ENCODE data around the gene EIF4E1B.

The EIF4E1B gene

DNA sequence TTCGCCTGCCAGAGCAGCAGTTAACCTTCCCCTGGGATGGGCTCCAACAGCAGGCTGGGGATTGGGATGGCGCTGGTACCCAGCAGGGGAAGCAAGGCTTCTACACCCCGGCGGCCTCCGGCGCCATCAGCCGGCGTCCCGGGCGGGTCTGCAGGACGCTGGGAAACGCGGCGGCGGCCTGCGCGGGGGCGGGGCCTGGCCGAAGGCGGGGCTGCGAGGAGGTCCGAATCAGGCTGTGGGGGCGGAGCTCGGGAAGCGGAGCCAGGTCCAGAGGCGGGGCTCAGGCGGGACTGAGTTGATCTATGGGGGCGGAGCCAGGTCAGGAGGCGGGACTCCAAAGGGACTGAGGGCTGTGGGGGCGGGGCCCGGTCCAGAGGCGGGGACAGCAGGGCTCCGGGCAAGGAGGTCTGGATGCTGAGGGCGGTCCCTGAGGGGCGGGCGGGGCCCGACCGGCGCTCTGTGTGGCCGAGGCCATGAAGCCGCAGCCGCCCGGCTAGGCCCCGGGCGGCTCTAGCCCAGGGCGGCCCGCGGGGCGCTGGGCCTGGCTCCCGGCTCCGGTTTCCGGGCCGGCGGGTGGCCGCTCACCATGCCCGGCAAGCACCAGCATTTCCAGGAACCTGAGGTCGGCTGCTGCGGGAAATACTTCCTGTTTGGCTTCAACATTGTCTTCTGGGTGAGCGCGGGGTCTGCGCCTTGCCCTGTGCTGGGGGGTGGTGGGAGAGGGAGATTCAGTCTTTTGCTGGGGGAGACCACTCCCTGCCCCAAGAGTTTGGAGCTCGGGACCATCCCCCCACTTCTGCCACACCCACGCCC, 16.8 kb downstream of the EIF4E1B start, which contains the start of gene TSPAN17:
Gene TSPAN17, plus strand, starts transcription at position 455 of the 813 bp plus-strand sequence. Its CDS starts 132 bp downstream, at position 587.
- DNase-seq (ENCODE audit: low read depth, low spot score): peak; percentile 100

DNA sequence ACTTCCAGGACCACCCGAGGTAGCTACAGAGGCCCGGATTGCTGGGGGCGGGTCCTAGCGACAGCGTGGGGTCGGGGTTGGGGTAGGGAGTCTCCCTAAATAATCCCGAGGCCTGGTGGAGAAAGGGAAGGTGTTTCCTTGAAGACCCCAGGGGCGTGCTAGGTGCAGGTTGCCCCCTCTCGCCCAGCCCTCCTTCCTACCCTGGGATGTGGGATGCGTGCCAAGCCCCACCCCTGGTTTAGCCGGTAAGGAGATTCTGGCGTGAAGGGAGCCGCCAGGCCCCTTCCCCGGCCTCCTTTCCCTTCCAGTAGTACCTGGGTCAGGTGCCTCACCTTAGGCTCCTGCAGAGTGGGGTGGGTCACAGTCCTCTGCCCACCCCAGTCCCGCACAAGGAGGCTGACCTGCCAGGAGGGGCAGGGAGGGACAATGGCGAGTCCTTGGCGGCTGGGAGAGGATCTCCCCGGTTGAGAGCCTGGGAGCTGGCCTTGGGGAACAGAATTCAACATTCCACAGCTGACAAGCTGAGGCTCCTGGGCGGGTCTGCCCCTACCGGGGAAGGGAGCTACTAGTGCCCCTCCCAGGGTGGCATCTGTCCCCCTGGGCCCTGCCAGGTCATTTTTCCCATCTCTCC, 17.5 kb downstream of the EIF4E1B start:
- DNase-seq (ENCODE audit: low read depth, low spot score): peak; percentile 67

DNA sequence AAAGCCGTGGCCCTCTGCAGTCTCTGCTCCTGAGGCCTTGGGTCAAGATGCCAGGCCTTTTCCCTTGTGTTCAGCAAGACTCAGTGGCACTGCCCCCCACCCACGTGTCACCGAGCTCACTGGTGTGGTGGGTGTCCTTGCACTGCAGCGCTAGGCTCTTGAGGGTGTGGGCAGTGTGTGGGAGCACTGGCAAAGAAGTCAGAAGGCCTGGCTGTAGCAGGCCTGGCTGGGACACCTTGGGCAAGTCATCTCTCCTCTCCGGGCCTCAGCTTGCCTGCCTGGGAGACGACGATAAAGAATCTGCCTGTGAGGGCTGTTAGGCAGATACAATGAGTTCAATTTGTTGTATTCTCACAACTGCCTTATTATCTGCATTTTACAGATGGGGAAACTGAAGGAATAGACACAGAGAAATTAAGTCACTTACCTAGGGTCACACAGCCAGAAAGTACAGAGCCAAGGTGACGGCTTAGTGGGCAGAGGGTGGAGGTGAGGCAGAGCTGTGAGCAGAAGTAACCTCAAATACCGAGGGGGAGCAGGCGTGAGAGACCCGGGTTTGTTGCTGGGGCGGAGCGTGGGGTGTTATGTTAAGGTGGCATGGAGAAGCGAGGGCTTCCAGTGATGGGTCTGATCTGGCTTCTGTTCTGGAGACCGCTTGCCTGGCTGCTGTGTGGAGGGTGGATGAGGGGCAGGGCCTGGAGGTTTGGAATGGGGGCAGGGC, 18.2 kb downstream of the EIF4E1B start:
- DNase-seq (ENCODE audit: low read depth, low spot score): no peak

DNA sequence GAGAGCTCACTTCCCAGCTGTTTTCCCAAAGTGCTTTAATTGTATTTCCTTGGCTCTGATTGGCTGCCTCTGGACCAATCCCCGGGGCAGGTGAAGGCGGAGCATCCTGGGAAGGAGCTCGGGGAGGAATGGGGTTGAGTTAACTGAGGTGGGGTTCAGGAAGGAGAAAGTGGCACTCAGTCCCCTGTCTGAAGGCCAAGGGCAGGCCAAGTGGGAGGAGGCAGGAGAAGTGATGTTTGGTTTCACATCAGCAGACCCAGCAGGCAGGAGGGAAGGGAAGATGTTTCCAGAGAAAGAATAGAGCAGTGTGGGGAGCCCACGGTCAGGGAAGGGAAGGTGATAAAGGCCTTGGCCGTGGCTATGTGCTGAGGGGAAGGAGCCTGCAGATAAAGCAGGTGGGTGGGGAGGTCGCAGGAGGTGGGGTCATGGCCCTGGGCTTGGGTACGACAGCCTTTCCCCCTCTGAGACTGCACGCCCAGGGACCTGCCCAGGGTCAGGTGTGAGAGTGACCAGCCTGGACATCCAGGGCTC, 19.9 kb downstream of the EIF4E1B start:
- no peak for DNase-seq (ENCODE audit: low read depth, low spot score)

DNA sequence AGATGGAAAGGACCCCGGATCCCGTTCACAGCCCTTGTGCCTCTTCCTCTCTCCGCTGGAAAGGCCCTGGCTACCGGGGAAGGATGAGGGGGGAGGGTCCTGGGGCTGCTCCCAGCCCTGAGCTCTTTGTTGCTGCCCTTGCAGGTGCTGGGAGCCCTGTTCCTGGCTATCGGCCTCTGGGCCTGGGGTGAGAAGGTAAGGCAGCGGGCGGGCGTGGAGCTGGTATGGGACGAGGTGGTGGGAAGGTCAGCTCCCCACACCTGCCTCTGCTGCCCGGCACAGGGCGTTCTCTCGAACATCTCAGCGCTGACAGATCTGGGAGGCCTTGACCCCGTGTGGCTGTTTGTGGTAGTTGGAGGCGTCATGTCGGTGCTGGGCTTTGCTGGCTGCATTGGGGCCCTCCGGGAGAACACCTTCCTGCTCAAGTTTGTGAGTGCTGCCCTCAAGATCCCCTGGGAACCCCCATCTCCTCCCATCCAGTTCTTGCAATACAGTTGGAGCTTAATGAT, 21.1 kb downstream of the EIF4E1B start:
- no peak for DNase-seq (ENCODE audit: low read depth, low spot score)

DNA sequence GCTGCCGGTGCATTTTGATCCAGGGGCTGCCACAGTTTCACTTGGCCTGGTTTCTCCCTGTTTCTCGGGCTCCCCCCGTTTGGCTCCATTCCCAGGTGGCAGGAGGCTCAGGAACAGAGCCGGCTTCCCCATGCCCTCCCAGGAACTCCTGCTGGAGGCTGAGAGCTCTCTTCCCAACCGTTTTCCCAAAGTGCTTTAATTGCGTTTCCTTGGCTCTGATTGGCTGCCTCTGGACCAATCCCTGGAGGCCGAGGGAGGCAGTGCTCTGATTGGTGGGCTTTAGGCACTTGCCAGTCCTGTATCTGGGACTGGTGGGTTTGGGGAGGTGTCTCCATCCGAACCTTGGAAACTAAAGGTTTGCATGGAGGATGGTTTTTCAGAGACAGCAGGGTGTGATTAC, 21.7 kb downstream of the EIF4E1B start:
- peak; percentile 19 for DNase-seq (ENCODE audit: low read depth, low spot score)

DNA sequence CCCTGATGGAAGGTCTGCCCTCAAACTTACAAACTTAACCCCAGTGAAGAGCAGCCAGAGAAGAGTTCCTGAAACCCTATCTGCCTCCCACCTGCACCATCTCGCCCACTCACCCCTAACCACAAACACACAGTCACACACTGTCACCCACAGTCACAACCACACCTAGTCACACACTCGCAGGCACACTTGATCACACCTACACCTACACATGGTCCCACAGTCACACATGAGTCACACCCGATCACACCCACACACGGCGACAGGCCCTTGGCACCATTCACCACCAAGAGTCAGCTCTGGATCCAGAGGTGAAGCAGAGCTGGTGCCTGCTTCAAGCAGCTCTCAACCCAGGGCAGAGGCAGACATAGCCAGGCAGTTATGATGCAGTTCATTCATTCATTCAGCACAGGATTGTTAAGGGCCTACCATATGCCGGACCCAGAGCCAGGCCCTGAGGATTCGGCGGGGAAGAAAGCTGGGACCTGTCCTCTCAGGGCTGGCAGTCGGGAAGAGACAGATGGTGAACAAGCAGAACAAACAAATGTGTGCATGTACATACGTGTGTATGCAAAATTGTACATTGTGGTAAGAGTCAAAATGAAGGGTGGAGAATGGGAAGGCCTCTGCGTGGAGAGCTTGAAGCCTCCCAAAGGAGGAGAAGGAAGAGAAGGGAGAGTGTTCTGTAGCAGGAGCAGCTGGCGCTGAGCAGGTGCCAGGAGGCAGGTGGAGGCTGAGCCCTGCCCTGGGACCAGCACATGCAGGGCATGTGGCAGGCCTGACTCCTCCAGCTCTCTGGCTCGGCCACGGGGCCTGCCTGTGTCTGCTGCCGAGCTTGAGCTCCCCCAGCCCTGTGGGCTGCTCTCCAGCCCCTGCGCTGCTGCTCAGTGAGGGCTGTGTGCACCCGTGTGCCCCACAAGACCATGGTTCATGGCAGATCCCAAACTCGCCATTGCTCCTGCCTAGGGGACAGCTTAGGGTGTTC, 23.2 kb downstream of the EIF4E1B start:
- no peak for DNase-seq (ENCODE audit: low read depth, low spot score)

DNA sequence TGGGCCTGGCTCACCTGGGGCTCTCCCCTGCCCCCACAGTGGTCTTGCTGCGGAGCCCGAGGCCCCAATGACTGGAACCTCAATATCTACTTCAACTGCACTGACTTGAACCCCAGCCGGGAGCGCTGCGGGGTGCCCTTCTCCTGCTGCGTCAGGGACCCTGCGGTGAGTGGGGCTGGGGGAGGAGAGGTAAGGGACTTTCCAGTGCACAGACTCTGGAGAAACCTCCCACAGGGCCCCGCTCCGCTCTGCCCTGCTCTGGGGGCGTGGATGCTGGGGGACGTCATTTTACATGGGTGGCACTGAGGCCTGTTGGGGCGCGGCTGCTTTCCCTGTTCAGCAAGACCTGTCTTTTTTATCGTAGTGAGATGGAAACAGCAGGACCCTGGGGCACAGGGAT, 24.4 kb downstream of the EIF4E1B start:
- DNase-seq (ENCODE audit: low read depth, low spot score): no peak

DNA sequence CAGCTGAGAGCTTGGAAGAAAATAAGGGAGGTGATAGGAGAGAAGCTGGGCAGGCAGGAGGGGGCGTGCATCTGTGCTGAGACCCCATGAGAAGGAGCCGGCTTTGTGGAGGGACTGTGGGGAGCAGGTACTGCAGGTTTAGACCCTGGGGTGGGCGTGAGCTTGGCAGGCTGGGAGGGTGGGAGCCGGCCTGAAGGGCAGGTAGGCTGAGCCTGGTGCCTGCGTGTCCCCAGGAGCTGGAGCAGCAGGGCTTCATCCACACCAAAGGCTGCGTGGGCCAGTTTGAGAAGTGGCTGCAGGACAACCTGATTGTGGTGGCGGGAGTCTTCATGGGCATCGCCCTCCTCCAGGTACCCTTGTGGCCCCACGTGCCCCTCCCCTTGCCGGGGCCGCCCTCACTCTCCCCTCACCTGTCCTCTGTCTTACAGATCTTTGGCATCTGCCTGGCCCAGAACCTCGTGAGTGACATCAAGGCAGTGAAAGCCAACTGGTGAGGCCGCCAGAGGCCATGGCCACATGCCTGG, 26.1 kb downstream of the EIF4E1B start:
- no peak for DNase-seq (ENCODE audit: low read depth, low spot score)

DNA sequence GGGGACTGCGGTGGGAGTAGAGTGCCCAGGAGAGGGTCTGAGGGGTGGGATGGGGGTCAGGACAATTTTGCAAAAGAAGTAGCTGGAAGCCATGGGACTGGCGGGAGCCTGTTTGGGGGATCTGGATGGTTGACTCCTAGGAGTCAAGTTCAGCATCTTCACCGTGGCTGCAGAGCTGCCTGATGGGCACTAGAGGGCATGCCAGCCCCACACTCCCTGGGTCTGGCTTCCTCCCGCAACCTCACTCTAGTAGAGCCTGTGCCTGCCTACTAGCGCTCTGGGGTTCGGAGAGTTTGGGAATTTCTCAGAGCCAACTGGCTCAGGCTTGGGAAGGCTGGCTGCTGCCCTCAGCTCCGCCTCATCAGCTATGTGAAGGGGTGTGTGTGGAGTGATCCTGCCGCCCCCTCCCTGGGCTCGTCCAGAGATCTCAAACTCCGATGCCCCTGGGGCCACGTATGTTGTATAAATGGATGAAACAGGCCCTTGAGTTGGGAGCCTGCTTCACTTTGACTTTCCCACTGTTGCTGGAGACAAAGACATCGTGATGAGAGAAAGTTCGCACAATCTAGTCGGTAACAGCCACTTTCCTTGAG, 27.6 kb downstream of the EIF4E1B start:
- DNase-seq (ENCODE audit: low read depth, low spot score): peak; percentile 80

DNA sequence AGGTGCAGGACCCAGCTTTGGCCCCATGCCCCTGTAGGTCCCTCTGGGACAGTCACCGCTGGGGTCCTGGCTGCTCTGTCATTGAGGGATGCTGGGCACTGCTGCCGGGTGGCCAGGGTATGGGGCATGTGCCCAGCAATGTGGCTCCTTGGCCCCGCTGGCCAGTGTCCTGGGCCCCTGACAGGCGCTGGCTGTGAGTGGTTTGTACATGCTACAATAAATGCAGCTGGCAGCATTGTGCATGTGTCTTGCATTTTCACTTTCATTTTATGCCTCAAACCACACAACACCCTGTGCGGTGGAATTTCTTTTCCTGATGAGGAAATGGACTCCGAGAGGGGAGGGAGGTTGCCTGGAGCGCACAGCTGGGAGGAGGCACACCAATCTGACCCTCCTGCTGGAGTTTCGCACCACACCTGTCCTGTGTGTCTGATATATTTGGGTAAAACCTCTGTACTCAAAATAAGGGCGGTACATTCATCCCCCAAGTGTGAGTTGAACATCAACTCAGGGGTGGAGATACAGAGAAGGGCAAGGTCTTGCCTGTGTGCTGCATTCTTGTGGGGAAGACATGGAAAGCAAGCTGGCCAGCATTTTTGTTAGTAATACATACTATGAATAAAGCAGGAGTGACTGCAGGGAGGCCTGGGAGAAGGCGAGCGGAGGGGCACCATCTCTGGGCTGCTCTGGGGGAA, 28.5 kb downstream of the EIF4E1B start:
- DNase-seq (ENCODE audit: low read depth, low spot score): peak; percentile 57

DNA sequence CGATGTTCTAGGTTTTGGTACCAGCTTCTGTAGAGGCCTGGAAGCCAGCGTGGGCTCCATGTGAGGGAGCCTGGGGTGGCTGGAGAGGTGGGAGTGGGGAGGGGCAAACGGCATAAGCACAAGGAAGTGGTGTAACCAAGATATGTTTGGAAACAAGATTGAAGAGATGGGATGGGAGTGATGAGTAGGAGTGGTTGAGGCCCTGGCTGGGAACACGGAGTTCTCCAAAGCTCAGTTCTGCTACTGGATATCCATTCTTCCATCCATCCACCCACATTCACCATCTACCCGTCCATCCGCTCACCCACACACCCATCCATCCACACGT, 29.0 kb downstream of the EIF4E1B start:
- DNase-seq (ENCODE audit: low read depth, low spot score): no peak

DNA sequence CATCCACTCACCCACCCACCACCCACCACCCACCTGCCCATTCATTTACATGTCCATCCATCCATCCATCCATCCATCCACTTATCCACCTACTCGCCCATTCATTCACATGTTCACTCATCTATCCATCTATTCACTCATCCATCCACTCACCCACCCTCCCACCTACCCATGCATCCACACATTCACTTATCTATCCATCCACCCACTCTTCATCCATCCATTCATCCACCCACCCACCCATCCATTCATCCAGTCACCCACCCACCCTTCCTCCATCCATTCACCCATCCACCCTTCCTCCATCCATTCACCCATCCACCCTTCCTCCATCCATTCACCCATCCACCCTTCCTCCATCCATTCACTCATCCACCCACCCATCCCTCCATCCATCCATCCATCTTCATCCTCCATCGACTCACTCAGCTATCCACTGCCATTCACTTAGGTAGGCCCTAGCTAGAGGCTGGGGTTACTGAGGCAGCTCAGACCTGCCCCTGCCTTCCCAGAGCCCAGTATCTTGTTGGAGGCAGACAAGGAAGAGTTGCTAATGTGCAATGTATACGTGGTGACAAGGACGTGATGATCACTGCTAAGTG, 29.5 kb downstream of the EIF4E1B start:
- DNase-seq (ENCODE audit: low read depth, low spot score): no peak

DNA sequence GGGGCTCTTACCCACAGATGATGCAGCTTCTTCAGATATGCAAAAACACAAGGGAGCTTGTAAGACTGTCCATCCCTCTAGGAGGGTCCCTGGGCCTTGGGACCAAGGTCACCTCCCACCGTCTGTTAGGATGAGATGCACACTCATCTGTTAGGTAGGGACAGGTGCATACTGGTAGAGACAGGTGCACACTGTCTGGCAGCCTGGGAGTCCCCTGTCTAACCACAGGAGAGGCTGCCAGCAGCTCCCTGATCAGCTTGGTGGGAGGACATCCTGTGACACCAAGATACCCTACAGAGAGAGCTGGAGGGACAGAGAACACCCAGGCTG, 30.0 kb downstream of the EIF4E1B start:
- DNase-seq (ENCODE audit: low read depth, low spot score): no peak

DNA sequence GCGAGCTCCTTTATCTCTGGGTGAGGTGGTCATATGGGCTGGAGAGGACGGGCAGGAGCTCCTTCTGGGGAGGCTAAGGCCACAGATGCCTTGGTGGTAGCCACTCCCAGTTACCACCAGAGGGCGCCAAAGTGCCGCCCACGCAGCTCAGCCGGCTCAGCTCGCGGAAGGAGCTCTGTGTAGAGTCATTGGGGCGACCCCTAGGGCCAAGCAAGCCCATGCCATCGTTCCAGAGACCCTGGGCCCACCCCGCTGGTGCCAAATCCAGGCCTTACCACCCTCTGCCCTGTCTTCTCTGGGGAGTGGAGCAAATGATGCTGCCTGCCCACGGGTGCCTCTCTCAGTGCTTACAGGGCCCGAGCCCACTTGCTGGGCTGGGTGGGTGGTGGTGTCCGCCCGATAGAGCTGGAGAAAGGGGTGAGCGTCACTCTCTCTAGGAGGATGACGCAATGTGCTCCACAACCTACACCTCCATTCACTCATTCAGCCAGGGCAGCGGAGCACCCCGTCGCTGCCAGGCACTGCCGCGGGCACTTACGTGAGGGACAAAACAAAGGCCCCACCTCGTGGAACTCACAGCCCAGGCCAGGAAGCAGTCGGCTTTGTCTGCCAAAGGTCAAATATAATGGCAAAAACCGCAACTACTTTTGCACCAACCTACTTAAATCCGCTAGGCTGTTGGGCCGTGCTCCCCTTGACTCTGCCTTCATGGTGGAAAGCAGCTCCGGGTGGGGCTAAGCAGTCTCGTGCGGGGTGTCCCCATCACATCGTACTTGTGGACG, 30.6 kb downstream of the EIF4E1B start:
- peak; percentile 90 for DNase-seq (ENCODE audit: low read depth, low spot score)

DNA sequence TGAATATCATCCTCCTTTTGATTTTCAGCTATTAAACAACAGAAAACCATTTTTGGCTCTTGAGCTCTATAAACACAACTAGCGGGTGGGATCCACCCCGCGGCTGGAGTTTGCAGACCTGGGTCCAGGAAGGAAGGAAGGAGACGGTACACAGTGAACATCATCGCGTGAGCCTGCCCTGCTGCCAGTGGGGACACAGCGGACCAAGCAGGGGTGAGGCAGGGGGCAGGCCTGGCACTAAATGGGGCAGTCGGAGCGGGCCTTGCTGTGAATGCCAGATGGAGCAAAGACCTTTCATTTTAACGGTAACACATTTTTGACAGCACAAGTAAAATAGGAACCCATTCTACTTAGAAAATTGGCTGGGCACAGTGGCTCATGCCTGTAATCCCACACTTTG, 31.2 kb downstream of the EIF4E1B start:
- DNase-seq (ENCODE audit: low read depth, low spot score): no peak

DNA sequence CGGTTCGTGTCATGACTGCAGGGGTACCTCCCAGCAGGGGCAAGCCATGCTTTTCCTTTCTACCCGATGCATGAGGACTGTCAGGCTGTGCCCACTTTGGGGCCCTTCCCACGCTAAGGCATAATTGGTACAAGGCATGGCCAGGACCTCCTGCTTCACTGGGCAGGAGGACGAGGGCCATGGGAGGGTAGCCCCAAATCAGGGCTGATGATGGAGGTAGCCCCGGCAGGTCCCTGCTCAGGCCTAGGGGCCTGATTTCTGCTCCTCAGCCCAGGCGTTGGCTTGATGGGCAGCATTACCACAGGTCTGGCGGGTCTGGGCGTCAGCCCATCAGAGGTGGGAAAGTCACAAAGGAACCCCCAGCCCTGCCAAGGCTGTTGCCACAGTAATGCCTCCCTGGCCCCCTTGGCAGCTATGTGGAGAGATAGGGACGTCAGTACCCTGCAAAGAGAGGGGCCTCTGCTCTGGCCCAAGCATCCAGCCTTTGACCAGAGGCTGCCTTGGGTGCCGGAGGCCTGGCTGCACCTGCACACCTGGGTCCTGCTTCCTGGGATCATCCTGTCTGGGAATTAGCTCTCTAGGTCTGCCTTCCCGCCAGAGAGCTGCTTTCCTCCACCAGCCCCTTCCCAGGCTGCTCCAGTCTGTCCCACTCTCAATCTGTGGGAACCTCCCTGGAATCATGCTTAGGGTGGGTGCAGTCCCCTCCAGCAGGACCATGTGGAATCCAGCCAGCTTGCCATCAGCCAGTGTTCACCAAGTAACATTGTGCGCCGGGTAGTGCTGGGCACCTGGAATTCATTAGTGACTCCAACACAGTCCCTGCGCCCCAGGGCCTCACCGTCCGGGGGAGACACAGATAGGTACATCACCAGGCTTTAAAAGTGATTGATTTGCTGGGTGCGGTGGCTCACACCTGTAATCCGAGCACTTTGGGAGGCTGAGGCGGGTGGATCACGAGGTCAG, 32.2 kb downstream of the EIF4E1B start:
- DNase-seq (ENCODE audit: low read depth, low spot score): no peak

All from astrocyte of the hippocampus (primary cell).